ENCODE data around the gene DCDC1.

DNA sequence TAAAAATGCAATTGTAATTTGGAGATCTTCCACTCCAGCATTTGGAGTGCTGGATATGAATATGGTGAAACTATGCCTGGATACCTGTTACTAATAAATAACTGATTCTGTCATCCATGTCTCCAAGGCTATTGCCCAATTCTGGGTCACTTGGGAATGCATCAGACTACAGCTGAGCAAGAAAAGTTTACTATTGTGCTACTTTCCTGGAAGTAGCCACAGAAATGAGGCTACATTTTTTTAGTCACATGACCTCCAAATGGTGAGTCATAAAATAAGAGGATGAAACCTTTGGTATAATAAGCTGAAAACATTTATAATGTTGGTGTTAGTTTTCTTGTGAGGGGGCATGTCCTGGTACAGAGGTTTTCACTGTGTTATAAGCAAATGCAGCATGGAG, 44.4 kb downstream of the DCDC1 start:
- TF ChIP-seq TAF1 (IDR thresholded peaks at IDR 0.05; ENCODE audit: borderline replicate concordance, insufficient read depth, low read length), result no peak
- TF ChIP-seq POLR2AphosphoS5 (IDR thresholded peaks at IDR 0.05; ENCODE audit: low read depth, low read length), result no peak
- TF ChIP-seq, protein P1, sequence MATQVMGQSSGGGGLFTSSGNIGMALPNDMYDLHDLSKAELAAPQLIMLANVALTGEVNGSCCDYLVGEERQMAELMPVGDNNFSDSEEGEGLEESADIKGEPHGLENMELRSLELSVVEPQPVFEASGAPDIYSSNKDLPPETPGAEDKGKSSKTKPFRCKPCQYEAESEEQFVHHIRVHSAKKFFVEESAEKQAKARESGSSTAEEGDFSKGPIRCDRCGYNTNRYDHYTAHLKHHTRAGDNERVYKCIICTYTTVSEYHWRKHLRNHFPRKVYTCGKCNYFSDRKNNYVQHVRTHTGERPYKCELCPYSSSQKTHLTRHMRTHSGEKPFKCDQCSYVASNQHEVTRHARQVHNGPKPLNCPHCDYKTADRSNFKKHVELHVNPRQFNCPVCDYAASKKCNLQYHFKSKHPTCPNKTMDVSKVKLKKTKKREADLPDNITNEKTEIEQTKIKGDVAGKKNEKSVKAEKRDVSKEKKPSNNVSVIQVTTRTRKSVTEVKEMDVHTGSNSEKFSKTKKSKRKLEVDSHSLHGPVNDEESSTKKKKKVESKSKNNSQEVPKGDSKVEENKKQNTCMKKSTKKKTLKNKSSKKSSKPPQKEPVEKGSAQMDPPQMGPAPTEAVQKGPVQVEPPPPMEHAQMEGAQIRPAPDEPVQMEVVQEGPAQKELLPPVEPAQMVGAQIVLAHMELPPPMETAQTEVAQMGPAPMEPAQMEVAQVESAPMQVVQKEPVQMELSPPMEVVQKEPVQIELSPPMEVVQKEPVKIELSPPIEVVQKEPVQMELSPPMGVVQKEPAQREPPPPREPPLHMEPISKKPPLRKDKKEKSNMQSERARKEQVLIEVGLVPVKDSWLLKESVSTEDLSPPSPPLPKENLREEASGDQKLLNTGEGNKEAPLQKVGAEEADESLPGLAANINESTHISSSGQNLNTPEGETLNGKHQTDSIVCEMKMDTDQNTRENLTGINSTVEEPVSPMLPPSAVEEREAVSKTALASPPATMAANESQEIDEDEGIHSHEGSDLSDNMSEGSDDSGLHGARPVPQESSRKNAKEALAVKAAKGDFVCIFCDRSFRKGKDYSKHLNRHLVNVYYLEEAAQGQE (IDR thresholded peaks at IDR 0.05; ENCODE audit: insufficient read depth in 1 of 2, low read depth in 2 of 2, low read length in 2 of 2), result no peak
- no peak for TF ChIP-seq SIN3A (IDR thresholded peaks at IDR 0.05; ENCODE audit: borderline replicate concordance, insufficient read depth, low read length)

All from PFSK-1 (cell line).